LNCaP clone FGC (cell line): Measurements from ENCODE around the gene AGFG2.

ENCODE experiments used
- DNase-seq: peaks from one replicate; pipeline ENCODE4 v3.0.0-alpha.2; 2011; ENCODE audit warnings: low read depth
- H3K4me3 ChIP-seq: 2 replicates; pipeline ENCODE4 v1.5.1; 2011; ENCODE audit warnings: mild to moderate bottlenecking, low read depth, low read length, control low read depth
- CTCF ChIP-seq: IDR thresholded peaks from 2 replicates; pipeline ENCODE4 v1.5.1; 2012; ENCODE audit warnings: mild to moderate bottlenecking; ENCODE audit not compliant: control insufficient read depth, insufficient read depth; ENCODE audit errors: extremely low read depth

AGFG2 gene

GRCh38 chr7:100604028-100604975 is 65.3 kb downstream of the AGFG2 start:
- peak overlapping the region; percentile 66 for H3K4me3 ChIP-seq
- DNase-seq: no peak
- TF ChIP-seq CTCF: peak; percentile 34

DNA sequence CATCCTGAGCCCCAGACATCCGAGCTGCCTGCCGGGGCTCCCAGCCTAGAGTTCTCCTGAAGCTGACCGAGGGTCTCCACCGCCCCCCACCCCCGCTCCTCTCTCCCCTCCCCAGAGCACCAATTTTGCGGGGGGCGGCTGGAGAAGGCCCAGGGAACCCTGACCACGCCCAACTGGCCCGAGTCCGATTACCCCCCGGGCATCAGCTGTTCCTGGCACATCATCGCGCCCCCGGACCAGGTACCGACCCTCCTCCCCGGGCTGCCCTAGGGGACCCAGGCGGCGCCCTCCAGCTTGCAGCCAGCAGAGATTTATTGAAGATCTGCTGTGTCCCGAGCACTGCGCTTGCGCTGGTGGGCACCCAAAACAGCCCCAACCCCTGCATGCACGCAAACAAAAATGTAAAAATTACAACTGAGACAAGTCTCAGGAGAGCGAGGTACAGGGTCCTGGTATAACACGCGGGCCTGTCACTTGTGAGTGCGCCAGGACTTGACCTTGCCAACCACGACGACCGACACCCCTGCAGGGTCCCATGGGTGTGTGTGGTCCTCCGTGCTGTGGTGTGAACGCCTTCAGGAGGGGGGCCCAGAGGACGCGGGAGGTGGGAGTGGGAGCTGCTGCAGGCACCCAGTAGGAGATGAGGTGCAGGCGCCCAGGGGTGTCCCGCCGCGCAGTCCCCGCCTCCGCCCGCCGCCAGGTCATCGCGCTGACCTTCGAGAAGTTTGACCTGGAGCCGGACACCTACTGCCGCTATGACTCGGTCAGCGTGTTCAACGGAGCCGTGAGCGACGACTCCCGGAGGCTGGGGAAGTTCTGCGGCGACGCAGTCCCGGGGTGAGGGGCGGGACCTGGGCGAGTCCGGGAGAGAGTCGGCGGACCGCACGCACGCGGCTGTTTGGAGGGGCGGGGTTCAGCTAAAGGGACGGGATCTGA is 66.2 kb downstream of the AGFG2 start:
- TF ChIP-seq CTCF: no peak
- peak overlapping the region; percentile 66 for H3K4me3 ChIP-seq
- no peak for DNase-seq

- no peak for TF ChIP-seq CTCF
- no peak for DNase-seq
- no peak overlapping the region for H3K4me3 ChIP-seq
Observed at GRCh38 chr7:100606313-100606712, 67.3 kb downstream of the AGFG2 start.

GRCh38 chr7:100607111-100607510 is 68.1 kb downstream of the AGFG2 start:
- TF ChIP-seq CTCF: no peak

DNA sequence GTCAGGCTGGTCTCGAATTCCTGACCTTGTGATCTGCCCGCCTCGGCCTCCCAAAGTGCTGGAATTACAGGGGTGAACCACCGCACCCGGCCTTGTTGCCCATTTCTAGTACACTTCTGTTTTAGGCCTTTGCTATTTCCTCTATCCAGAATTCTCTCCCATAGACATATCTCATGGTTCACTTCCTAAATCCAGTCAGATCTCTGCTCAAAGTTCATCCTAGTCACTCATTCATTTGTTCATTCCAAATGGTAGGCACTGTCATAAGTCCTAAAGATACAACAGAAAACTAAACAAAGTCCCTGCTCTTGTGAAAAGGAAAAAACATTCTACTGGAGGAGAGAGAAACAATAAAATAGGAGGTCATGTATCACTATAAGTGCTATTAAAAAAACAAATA is 71.0 kb downstream of the AGFG2 start:
- no peak for DNase-seq
- TF ChIP-seq CTCF: no peak
- no peak overlapping the region for H3K4me3 ChIP-seq

More at GRCh38 chr7:100607111-100607510, 68.1 kb downstream of the AGFG2 start:
- no peak overlapping the region for H3K4me3 ChIP-seq
- no peak for DNase-seq

GRCh38 chr7:100611983-100612729 is 73.2 kb downstream of the AGFG2 start, which contains the start of gene MOSPD3:
MOSPD3 (plus strand) TSS chr7:100612540; CDS start chr7:100612792, 252 bp downstream.
- DNase-seq: peak; percentile 99
- H3K4me3 ChIP-seq: peak within 1 kb of the TSS; percentile 89
- no peak for TF ChIP-seq CTCF
